Activated naive CD4-positive, alpha-beta T cell (primary cell): ENCODE measurements around the gene ZNF654.
"Not testable (repeated sequence)": the region's sequence is repeated elsewhere in the genome, so short reads cannot be mapped to it uniquely, and the experiment has no call there.

Experiments used
- DNase-seq, 4 experiments: peaks; one replicate each; lab custom pipeline; 2025; lab: John Stamatoyannopoulos, UW

Gene ZNF654

DNA sequence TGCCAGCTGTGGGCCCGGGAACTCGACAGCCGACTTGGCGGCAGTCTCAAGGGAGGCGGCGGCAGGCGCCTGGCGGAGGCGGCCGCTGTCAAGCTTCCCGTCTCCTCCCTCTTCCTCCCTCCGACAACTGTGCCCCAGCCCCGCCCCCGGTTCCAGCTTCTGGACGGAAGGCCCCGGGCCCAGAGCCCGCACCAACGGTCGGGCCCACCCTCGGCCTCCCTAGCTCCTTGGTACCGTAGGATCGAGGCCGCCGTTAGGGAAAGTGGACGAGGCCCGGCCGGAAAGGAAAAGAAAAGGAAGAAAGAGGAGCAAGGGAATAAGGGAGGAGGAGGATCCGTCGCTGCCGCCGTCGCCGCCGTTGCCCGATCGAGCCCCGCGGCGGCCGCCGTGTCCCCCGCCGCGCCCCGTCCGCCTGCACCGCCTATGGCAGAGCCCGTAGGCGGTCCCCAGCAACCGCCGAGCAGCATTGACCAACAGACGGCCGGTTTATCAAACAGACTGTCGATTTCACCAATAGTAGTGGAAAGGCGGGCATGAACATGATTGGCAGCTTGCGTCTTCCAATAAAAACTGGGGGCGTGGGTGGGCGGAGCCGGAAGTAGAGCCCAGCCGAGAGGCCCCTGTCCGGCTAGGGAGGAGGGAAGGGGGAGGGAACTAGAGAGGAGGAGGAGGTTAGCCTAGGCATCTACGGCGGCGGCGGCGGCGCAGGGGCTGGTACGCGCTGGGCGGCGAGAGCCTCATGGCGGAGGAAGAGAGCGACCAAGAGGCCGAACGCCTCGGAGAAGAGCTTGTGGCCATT, at the start of gene ZNF654, which contains the start of gene CGGBP1:
Gene ZNF654 (plus strand): TSS at position 675 of the 799 bp plus-strand sequence. CDS start 65 bp downstream, at position 740.
Gene CGGBP1 (minus strand): TSS at position 425 of the 799 bp plus-strand sequence. CDS start 3,029 bp downstream, outside the sequence.
- DNase-seq, result peak; percentile 94 to 98 (median 98)

DNA sequence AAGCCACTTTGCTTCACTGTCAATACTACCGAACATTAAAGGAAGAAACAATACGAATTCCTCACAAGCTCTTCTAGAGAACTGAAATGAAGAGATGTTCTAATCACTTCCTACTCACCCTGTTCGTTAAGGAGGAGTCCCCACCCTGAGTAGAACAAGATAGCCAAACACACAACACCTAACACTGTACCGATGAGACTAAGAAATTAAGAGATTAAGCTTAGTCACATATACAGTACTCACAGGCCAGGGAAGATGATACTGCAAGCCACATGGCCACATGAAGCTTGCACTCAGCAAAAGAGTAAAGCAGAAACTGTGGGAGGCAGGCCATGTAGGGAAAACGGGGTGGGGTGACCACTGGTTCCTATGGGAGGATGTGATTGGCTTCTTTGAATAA, 48.2 kb upstream of the ZNF654 start:
- DNase-seq, result no peak

DNA sequence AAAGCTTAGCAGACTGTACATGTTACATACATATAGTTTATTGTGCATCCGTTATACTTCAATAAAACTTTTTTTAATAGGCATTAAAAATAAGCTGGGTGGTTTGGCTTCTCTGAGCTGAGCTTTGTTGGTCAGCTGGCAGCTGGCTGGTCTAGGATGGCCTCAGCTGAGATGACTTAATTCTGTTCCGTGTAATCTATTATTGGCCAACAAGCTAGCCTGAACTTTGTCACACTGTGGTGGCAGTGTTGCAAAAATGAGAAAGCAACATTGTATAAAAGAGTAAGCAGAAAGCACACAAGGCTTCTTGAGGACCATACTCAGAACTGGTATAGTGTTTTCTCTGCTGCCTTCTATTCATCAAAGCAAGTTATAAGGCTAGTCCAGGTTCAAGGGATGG, 45.5 kb upstream of the ZNF654 start:
- no peak for DNase-seq

DNA sequence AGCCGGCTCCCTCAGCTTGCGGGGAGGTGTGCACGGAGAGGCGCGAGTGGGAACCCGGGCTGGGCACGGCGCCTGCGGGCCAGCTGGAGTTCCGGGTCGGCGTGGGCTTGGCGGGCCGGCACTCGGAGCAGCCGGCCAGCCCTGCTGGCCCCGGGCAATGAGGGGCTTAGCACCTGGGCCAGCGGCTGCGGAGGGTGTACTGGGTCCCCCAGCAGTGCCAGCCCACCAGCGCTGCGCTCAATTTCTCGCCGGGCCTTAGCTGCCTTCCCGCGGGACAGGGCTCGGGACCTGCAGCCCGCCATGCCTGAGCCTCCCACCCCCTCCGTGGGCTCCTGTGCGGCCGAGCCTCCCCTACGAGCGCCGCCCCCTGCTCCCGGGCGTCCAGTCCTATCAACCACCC, 43.4 kb upstream of the ZNF654 start:
- not testable (repeated sequence) for DNase-seq

DNA sequence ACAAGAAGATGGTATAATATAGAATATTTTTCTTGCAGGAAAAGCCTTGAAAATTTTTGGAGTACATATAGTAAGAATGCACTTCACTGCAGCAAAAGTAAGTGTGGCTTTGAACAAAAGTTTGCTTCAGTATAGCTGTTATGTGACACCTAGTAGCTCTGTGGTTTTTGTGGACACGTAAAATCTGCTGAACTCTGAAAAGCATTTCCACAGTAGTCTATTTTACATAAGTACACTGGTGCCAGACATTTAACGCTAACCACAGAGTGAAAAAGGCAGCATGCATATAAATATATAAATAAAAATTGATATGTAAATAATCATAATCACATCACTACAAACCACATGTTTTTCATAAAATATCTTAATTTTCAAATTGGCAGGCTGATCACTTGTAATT, 40.0 kb upstream of the ZNF654 start:
- no peak for DNase-seq

DNA sequence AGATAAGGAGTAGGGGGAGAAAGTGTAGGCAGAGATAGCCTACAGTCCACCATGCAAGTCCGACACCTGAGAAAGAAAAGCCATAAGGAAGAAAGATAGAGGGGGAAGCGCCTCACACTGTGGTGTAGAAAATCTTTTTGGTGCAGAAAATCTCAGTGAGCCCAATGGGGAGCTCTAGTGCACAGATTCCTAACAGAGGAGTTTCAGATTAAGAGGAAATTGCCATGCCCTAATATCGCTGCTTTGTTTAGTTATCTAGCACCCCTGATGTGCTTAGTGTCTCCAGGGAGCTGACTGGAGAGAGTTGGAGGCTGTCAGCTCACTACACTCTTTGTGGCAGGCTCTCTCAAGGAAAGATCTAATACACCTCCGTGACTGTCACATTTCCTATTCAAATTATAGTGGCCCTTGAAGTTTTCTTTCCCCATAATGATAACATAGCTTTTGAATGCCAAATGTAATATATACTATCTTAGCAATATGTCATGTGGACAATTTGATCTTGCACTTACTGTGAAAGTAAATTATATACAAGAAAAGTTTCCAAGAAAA, 34.0 kb upstream of the ZNF654 start:
- no peak for DNase-seq

DNA sequence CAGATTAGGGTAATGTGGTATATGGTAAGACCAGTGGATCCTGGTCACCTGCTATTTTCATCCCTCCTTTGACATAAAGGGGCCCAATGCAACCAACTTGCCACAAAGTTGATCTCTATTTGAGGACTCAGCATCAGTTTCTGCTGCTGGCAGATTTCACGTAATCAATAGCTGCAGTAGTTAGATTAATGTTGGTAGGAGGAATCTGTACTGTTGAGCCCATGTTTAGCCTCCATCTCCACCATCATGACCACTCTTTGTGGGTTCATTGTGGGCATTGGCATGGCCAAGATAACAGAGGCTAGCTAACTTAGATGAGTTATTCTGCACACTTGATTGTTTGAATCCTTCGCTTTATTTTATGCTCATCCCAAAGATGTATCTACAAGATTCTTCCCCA, 30.2 kb upstream of the ZNF654 start:
- no peak for DNase-seq

DNA sequence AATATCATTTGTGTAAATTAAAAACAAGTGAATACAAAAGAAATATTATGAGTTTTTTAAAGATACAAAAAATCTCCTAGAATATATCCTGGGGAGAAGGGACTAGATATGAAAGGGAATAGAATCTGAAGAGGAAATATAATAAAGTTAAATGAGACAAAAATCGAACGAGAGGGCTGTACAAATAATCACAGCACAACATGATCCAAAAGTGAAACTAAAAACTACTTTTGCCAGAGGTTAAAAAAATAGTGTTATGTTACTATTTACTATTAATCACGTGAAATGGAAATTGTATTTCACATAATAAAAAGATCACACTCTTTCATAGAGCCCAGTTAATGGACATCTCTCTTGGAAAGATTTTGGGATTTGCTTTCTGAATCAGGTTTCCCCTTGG, 28.8 kb upstream of the ZNF654 start:
- DNase-seq, result no peak

DNA sequence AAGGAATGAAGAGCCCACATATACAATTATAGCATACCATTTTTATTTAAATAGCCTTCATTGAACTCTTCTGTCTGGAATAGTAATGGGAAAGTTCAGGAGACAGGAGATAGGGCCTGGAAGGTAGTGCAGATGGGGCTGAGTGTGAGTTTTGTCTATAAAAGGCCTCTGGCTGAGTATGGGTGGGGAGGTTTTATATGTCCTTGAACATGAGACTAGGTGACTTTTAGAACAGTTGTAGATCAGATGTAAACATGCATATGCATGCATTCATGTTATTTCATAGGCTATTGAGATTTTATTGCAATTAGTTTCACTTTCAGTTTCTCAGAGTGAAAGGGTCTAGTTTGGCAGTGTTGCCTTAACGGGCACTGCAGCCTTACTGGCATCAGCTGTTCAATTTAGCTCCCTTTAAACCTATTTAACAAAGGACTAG, 27.4 kb upstream of the ZNF654 start:
- no peak for DNase-seq

DNA sequence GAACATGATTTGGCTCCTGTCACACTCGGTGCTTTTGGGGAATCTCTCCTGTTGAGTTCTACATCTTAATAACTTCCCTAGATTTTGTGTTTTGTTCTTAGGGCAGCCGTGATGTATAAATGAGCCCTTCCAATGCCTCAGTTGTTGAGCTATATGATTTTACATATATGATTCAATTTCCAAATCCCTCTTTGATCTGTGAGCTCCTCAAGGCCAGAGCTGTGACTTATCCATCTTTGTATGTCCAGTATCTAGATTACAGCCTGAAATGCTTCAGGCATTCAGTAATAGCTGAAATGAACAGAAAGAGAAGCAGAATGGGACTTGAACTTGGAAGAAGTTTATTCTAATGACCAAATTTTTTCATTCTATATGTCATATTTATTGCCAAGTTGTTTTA, 26.8 kb upstream of the ZNF654 start:
- DNase-seq, result no peak

DNA sequence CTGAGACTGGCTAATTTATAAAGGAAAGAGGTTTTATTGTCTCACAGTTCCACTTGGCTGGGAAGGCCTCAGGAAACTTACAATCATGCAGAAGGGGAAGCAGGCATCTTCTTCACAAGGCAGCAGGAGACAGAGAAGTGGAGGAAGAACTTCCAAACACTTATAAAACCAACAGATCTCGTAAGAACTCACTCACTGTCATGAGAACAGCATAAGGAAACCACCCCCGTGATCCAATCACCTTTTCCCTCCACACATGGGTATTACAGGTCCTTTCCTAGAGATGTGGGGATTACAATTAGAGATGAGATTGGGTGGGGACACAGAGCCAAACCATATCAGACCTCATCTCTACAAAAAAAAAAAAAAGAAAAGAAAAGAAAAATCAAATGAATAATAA, 26.0 kb upstream of the ZNF654 start:
- no peak for DNase-seq

DNA sequence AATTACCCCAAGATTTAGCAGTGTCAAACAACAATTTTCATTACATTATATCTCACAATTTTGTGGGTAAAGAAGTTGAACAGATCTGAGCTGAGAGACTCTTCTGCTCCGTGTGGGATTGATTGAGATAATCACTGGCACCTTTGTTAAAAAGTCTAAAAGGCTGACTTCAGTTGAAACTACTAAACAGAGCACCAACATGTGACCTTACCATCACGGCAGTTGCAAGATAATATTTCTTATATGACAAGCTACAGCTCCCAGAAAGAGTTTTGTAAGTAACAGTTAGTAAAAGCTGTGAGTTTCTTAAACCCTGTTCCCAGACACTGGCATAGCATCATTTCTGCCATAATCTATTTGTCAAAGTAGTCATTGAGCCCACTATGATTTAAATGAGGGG, 25.2 kb upstream of the ZNF654 start:
- DNase-seq, result no peak

DNA sequence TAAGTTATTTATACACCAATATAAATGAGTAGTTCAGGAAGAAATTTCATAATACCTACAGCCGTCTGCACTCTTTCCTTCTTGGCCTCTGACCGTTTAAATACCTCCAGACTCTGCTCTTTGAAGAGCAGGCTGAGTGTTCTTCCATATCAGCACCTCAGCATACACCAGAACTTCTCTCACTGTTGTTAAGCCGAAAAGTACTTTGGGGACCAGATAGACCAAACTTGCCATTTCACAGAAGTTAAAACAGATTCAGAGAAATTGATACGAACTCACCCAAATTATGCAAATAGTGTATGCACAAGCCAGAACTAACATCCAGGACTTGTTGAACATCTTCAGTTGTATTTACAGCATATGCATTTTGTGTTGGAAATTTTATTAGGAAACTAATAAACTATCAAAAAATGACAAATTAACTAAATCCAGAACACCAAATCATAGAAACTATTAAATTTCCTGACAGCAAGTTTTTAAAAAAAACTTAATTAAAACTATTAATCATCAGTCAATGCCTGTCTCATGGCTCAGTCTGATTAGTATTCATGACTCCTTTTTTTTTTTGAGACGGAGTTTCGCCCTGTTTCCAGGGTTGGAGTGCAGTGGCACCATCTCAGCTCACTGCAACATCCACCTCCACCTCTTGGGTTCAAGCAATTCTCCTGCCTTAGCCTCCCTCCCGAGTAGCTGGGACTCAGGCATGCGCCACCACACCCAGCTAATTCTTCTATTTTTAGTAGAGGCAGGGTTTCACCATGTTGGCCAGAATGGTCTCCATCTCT, 24.4 kb upstream of the ZNF654 start:
- no peak for DNase-seq

DNA sequence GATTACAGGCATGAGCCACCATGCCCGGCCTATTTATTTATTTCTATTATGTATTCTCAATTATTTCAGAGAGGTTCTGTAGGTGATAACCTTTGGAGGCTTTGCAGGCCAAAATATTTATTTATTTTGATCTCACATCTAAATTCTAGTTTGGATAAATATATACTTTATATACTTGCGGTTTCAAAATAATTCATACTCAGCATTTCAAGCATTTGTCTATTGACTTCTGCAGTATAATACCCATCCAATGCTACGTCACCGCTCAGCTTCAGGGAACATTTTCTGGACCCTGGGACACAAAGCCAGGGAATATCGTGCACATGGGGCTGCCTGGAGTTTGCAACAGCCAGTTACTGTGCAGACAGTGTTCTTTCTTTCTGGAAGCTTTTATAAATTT, 22.8 kb upstream of the ZNF654 start:
- DNase-seq, result no peak

DNA sequence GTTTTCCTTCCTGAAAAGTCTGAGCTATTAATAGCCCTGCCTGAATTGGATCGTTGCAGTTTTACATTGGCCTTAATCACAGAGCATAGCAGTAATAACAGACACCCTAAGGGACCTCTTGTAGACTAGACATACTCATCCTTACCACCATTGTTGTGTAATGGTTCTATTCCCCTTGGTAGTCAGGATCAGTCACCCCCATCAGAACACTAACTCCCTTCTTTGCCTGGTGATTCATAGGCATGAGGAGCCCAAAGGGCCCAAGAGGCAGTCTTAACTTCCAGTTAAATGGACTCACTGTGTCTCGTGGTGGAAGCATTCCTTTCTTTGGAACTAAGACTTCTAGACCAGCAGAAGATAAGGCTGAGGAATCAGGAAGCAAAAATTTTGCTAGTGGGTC, 20.5 kb upstream of the ZNF654 start:
- DNase-seq, result no peak

DNA sequence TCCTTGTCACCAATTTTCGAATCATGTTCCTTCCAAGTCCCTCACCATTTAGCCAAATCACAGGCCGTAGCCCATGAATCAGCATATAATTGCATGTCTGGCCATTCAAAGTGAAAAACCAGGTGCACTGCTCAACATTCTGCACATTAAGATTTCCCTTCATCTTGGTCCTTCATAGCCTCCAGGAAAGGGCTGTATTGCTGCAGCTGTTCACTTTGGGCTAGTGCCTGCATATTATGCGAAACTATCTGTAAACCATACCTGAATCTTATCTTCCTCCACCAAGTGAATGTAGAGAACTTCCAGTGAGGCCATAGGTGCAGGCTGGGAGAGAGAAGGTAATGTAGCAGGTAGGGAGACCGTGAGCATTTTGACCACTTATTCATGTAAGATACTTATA, 18.5 kb upstream of the ZNF654 start:
- no peak for DNase-seq

DNA sequence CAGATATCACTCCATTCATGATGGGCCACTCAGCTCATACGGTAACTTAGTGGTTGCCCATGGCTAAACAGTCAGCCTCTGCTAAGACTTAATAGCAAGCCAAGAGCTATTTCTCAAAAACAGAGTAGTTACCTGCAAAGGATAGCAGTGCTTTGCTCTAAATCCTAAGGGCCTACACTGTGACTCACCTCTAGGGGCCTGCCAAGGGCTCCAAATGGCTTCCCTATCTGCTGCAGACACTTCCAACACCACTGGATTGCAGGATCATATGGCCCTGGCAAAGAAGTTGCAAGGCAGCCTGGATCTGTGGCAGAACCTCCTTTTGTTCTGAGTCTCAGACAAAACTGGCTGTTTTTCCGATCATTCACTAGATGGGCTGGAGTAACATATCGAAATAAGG, 18.1 kb upstream of the ZNF654 start:
- DNase-seq, result no peak

DNA sequence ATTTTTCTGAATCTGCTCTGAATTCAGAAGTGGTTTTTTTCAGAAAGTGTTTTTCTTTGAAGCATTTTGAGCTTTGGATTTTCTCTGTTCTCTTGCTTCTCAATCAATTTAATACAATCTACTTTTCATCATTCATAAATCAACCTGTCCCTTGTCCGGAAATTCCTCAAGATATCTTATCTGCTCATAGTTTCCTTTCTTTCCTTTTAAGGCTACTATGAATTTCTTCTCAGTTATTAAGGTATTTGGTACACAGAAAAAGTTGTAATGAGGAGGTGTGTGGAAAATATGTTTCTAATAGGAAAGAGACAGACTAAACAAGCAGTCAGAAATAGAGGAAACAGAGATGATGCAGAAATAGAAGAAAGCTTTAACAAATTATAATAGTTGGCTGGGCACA, 14.6 kb upstream of the ZNF654 start:
- DNase-seq, result no peak

DNA sequence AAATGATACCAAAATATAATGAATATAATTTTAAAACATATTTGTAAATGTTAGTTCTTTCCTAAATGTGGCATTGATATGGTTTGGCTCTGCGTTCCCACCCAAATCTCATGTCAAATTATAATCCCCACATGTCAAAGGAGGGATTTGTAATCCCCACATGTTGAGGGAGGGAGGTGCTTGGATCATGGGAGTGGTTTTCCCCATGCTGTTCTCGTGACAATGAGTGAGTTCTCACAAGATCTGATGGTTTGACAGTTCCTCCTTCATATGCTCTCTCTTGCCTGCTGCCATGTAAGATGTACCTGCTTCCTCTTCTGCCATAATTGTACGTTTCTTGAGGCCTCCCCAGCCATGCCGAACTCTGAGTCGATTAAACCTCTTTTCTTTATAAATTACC, 12.3 kb upstream of the ZNF654 start:
- DNase-seq, result no peak

DNA sequence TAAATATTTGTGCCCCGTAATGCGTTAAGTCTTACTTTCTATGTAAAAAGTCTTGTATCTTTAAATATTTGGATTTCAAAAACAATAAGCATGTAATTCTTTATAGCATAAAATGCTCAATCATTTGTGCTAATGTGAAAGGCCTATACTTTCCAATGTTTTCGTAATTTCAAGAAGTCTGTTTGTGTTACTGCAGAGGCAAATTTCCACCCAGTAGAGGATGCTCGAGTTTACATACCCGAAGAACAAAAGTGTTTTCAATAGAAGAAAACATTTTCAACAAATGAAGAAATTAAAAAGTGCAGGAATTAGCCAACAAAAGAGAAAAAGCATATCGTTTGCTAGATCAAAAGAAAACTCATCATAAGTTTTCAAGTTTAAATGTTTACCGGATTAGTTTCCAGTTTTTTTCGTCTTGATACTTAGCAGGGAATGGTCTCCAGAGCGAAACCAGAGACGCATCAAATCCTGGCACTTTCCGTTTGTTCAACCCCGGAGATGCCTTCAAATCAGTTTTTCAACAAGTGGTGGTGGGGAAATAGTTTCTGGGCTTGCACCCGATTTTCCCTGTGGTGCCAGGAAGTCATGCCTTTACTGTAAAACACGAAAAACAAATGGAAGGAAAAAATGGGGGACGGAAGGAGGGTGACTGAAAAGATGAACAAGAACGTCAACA, 1.3 kb upstream of the ZNF654 start:
- DNase-seq, result no peak

DNA sequence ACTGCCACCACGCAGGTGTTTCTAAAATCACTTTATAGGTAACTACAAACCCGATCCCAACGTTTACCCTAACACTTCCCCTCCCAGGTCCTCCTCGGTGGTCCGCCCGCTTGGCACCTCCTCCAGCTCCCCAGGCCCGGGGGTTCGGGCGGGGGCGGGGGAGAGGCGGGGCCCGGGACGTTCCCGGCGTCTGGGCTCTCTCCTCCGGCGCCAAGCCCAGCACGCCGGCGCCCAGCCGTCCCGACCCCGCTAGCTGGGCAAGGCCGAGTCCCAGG, 812 bp upstream of the ZNF654 start:
- DNase-seq, result peak in 2 of 4 experiments; percentile 31 to 51

DNA sequence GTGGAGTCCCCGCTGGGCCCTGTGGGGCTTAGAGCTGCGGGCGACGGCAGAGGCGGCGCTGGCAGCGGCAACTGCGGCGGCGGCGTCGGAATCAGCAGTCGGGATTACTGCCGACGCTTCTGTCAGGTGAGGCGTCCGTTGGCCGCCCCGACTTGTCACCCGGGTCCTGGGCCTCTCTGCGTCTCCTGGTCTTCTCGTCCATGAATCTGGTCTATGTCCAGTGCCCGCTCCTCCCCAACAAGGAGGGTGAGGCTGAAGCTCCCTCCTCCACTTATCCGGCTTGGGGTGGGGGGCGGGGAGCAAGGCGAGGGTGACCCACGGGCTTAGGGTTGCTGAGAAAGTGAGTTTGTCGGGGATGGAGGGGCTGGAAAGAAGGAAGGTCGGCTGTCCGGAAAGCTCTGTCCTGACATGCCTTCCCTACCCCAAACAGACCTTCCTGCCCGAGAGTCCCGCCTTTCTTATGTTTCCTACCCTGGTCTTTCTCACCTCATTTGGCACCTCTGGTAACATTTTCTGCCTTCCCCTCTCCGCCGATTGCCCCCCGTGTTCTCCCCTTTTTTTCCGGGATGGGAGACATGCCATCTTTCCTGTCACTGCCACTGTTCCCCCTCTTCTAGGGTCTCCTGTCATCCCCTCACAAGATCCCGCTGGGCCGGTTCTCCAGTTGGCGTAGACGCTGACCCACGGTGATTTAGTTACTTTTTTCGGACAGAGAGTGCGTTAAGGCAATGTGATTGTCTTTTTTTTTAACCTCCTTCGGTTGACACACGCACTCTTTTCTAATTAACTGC, 520 bp downstream of the ZNF654 start:
- no peak for DNase-seq
